GM19324 (cell line): ENCODE data around the gene CTNNA3.

Experiments
- ATAC-seq: cut with Tn5 transposase; IDR thresholded peaks from one replicate; pipeline ENCODE4 v1.9.1; 2021; ENCODE audit warnings: mild to moderate bottlenecking, moderate library complexity; ENCODE audit not compliant: unreplicated experiment, low FRiP score

Gene CTNNA3

GRCh38 chr10:66786709-66787108 is 909.3 kb downstream of the CTNNA3 start:
- ATAC-seq = peak; percentile 71

GRCh38 chr10:66784770-66785169 is 911.2 kb downstream of the CTNNA3 start:
- no peak for ATAC-seq

GRCh38 chr10:66783316-66783715 is 912.7 kb downstream of the CTNNA3 start:
- no peak for ATAC-seq

- ATAC-seq = no peak
Observed at GRCh38 chr10:66782776-66783175, 913.2 kb downstream of the CTNNA3 start.

GRCh38 chr10:66782144-66782543 is 913.9 kb downstream of the CTNNA3 start:
- ATAC-seq = no peak

GRCh38 chr10:66780796-66781195 is 915.2 kb downstream of the CTNNA3 start:
- no peak for ATAC-seq

- ATAC-seq = no peak
Observed at GRCh38 chr10:66778351-66778750, 917.6 kb downstream of the CTNNA3 start.

- no peak for ATAC-seq
Observed at GRCh38 chr10:66777665-66778064, 918.3 kb downstream of the CTNNA3 start.

GRCh38 chr10:66773472-66773817 is 922.5 kb downstream of the CTNNA3 start:
- no peak for ATAC-seq

- no peak for ATAC-seq
Observed at GRCh38 chr10:66772548-66773471, 923.2 kb downstream of the CTNNA3 start.

- ATAC-seq = no peak
Observed at GRCh38 chr10:66767707-66768106, 928.3 kb downstream of the CTNNA3 start.

GRCh38 chr10:66762218-66762729 is 933.7 kb downstream of the CTNNA3 start:
- ATAC-seq = no peak

- ATAC-seq = no peak
Observed at GRCh38 chr10:66760941-66761340, 935.1 kb downstream of the CTNNA3 start.

GRCh38 chr10:66755474-66755873 is 940.5 kb downstream of the CTNNA3 start:
- no peak for ATAC-seq

GRCh38 chr10:66752714-66753113 is 943.3 kb downstream of the CTNNA3 start:
- no peak for ATAC-seq

- ATAC-seq = no peak
Observed at GRCh38 chr10:66748217-66748616, 947.8 kb downstream of the CTNNA3 start.

- ATAC-seq = no peak
Observed at GRCh38 chr10:66747451-66747850, 948.5 kb downstream of the CTNNA3 start.

GRCh38 chr10:66746711-66747110 is 949.3 kb downstream of the CTNNA3 start:
- ATAC-seq = no peak

GRCh38 chr10:66746246-66746645 is 949.7 kb downstream of the CTNNA3 start:
- ATAC-seq = no peak

GRCh38 chr10:66744915-66745314 is 951.1 kb downstream of the CTNNA3 start:
- ATAC-seq = no peak

- ATAC-seq = no peak
Observed at GRCh38 chr10:66737241-66737640, 958.8 kb downstream of the CTNNA3 start.
